NCI-H226 (cell line): ENCODE measurements around the gene NEU1.

ENCODE experiments used
- DNase-seq: peaks from one replicate; pipeline ENCODE4 v3.0.0-alpha.2; 2015

NEU1 gene

GRCh38 chr6:31892821-31893220, 30.2 kb upstream of the NEU1 start:
- no peak for DNase-seq

- no peak for DNase-seq
These were observed 26.8 kb upstream of the NEU1 start for GRCh38 chr6:31889331-31889972.

GRCh38 chr6:31888276-31889258, 25.9 kb upstream of the NEU1 start:
- no peak for DNase-seq

- no peak for DNase-seq
These were observed 24.8 kb upstream of the NEU1 start for GRCh38 chr6:31887173-31888007.

GRCh38 chr6:31886541-31886991, 23.9 kb upstream of the NEU1 start:
- no peak for DNase-seq

GRCh38 chr6:31884528-31885035, 22.0 kb upstream of the NEU1 start:
- DNase-seq = no peak

- no peak for DNase-seq
These were observed 21.1 kb upstream of the NEU1 start for GRCh38 chr6:31883676-31884075.

GRCh38 chr6:31882344-31882743, 19.7 kb upstream of the NEU1 start:
- DNase-seq = no peak

- DNase-seq = no peak
These were observed 18.7 kb upstream of the NEU1 start for GRCh38 chr6:31881136-31881859.

- no peak for DNase-seq
These were observed 18.0 kb upstream of the NEU1 start for GRCh38 chr6:31880616-31881015.

GRCh38 chr6:31879901-31880300, 17.3 kb upstream of the NEU1 start:
- DNase-seq = no peak

GRCh38 chr6:31879143-31879542, 16.5 kb upstream of the NEU1 start:
- DNase-seq = no peak

- no peak for DNase-seq
These were observed 16.1 kb upstream of the NEU1 start, which contains the start of gene SLC44A4 for GRCh38 chr6:31878726-31879125. Gene SLC44A4 (minus strand): TSS chr6:31878997. CDS start chr6:31878980, 17 bp downstream.

- DNase-seq = no peak
These were observed 15.6 kb upstream of the NEU1 start for GRCh38 chr6:31878222-31878621.

GRCh38 chr6:31877651-31878161, 15.1 kb upstream of the NEU1 start:
- DNase-seq = no peak

GRCh38 chr6:31877125-31877650, 14.6 kb upstream of the NEU1 start:
- no peak for DNase-seq

- no peak for DNase-seq
These were observed 13.7 kb upstream of the NEU1 start for GRCh38 chr6:31876357-31876756.

- no peak for DNase-seq
These were observed 13.3 kb upstream of the NEU1 start for GRCh38 chr6:31875877-31876276.

GRCh38 chr6:31874836-31875572, 12.4 kb upstream of the NEU1 start:
- DNase-seq = no peak

GRCh38 chr6:31874084-31874670, 11.6 kb upstream of the NEU1 start:
- DNase-seq = no peak
